Activated CD4-positive, CD25-positive, alpha-beta regulatory T cell (primary cell): Measurements from ENCODE around the gene TVP23C.
"Not testable (repeated sequence)": the region's sequence is repeated elsewhere in the genome, so short reads cannot be mapped to it uniquely, and the experiment has no call there.

Source experiments
- DNase-seq, 4 experiments: peaks; one replicate each; lab custom pipeline; 2025; lab: John Stamatoyannopoulos, UW

TVP23C gene

DNA sequence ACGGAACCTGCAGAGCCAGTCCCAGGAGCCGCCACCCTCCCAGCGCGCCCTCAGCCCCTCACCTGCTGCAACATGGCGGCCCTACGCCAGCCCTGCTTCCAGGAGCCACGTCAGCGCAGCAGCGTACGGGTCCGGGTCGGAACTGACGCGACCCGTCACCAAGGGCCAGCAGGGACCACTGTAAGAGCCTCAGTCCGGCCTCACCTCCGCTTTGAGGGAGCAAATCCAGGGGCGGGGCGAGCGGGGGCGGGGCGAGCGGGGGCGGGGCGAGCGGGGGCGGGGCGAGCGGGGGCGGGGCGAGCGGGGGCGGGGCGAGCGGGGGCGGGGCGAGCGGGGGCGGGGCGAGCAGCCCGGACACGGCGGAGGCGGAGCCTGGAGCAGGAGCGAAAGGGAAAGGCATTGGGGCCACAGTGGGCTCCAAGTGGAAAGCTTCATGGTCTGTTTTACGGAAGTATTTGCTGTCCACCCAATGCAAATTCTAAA lies at the start of gene TVP23C:
TSS of gene TVP23C (minus strand) at position 109 of the 483 bp plus-strand sequence. CDS start at position 74, 35 bp downstream.
- DNase-seq = peak; percentile 37 to 49 (median 42)

- not testable (repeated sequence) for DNase-seq
Measured at GRCh38 chr17:15592960-15593359, 29.7 kb upstream of the TVP23C start.

GRCh38 chr17:15591986-15592385 lies 28.7 kb upstream of the TVP23C start:
- DNase-seq = not testable (repeated sequence)

GRCh38 chr17:15590844-15591243 lies 27.6 kb upstream of the TVP23C start:
- DNase-seq = not testable (repeated sequence)

GRCh38 chr17:15589544-15590536 lies 26.6 kb upstream of the TVP23C start:
- not testable (repeated sequence) for DNase-seq

DNA sequence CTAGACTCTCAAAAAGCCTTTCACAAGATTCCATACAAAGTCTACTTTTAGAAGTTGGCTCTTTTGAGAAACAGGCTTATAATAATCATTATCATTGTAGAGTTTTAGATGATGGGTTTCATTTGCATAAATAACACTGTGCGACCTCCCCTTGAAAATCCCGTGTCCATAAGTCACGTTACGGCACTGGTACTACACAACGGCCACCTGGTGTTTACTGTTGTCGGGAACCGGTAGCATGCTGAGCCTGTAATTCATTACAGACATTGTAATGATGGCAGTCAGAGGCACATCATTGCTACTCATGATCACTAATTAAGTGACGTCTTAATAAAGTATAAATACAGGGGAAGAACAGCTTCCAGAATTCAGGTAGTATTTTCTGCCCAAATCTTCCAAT lies 24.7 kb upstream of the TVP23C start:
- DNase-seq = not testable (repeated sequence)

DNA sequence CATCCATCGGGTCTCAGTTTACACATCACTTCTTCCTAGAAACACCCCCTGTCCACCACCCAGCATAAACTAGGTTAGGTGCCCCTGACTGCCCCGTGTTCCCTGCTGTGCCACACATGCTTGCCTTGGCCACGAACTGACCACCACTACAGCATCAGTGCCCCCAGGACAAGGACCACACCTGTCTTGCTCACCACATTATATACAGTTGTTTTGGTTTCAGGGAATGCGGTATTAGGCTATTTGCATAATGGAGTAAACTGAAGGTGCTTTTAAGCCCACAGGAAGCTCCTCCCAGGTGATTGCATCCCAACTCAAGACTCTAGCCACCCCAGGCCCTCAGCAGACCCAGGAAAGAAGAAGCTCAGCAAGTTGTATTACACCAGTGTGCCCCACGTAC lies 20.0 kb upstream of the TVP23C start:
- not testable (repeated sequence) for DNase-seq

DNA sequence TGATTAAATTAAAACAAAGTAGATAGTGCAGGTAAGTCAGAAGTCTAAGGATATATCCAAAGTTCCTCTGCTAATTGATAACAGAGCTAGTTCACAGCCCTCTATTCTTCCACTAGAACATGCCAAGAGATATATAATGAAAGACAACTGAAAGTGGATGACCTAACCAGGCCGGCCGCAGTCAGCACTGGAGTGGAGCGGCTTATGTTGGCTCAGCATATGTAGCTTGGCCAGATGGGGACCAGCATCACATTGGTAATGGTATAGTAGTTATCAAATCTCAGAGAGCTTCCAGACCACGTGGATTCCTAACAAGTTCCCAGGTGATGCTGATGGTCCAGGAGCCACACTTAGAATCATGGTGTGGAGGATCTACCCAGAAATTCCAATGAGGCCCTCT lies 18.2 kb upstream of the TVP23C start:
- not testable (repeated sequence) for DNase-seq

DNA sequence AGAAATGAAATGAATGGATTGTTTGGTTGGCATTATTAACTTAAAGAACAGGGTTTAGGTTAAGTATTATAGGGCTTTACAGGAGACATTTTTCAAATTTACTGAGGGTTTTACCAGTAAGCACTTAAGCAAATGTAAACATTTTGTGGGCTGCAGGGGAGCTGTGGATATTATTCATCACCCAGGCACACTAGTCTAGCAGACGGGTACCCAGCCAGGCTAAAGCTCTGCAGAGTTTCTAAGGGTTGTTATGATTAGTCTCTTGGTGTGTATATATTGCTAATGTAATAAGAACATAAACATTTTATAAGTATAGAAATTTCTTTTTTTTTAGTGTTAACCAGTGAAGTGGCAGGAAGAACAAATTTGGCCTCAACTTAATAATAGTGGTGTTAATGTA lies 13.6 kb upstream of the TVP23C start:
- DNase-seq = not testable (repeated sequence)

DNA sequence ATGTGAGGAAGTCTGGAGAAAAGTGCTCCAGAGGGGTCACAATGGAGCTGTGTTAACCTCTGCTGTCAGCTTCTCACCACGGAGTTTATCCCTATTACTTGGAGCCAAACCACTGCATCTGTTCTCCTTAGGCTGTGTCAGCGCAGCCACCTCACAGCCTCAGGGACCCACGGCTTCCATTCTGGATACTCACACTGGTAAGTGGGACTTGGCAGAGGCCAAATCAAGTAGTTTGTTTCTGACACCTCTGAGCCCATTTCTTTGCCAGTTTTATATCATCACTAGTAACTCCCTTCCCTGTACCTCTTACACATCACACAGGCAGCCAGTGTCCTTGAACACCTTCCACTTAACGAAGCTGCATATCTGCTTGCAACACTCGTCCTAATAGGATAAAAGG lies 11.4 kb upstream of the TVP23C start:
- DNase-seq = not testable (repeated sequence)

DNA sequence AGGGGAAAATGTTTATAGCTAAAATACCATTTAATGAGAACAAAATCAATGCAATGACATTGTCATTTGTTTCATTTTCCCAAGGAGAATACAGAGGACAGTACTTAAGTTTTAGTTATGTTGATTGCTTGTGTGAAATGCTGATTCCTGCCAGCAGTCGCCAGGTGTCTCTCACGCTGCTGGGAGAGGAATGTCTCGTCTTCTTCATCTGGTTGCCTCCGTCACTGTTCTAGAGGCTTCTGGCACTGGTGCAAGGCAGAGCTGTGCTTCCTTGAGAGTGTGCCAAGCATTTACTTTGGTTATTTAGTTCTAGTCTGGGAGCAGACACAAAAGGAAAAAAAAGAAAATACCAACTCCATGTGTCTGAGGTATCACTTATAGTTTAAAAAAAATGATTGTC lies 10.6 kb upstream of the TVP23C start:
- DNase-seq = not testable (repeated sequence)

GRCh38 chr17:15562613-15563374 lies 489 bp downstream of the TVP23C start:
- not testable (repeated sequence) for DNase-seq

- not testable (repeated sequence) for DNase-seq
Measured at GRCh38 chr17:15561439-15561838, 1.8 kb downstream of the TVP23C start.

GRCh38 chr17:15558403-15559105 lies 4.7 kb downstream of the TVP23C start:
- not testable (repeated sequence) for DNase-seq

DNA sequence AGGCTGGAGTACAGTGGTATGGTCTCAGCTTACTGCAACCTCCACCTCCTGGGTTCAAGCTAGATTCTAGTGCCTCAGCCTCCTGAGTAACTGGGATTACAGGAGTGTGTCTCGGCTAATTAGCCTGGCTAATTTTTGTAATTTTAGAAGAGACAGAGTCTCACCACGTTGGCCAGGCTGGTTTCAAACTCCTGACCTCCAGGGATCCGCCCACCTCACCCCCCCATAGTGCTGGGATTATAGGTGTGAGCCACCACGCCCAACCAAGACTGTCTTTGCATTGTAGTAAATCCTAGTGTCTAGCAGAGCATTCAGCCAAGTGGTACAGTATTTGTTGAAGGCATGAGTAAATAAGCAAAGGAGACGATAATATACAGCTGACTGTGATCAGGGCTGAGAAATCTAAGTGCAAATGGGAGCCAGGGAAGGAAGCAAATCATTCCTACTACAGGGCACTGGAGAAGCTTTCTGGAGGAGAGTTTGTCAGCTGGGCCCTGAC lies 5.9 kb downstream of the TVP23C start:
- not testable (repeated sequence) for DNase-seq

GRCh38 chr17:15552932-15553331 lies 10.4 kb downstream of the TVP23C start:
- not testable (repeated sequence) for DNase-seq

- DNase-seq = not testable (repeated sequence)
Measured at GRCh38 chr17:15549552-15549951, 13.7 kb downstream of the TVP23C start.

GRCh38 chr17:15546604-15547003 lies 16.7 kb downstream of the TVP23C start:
- DNase-seq = not testable (repeated sequence)

- not testable (repeated sequence) for DNase-seq
Measured at GRCh38 chr17:15540371-15541219, 22.7 kb downstream of the TVP23C start.

DNA sequence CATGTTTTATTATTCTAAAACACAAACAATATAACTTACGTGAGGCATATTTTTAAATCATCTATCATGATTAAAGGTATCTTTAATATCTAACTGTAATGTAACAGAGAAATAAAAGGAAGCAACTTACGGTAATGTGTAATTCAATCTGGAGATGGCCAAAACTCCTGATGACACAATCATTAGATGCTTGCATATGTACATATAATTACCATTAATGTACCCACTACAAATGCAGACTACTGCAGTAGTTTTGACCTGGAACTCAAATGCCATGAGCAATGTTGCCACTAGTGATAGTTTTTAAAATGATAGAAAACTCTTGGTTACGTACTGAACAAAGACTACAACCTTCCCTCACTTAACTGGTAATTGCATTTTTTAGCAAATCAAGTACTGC lies 30.2 kb downstream of the TVP23C start:
- not testable (repeated sequence) for DNase-seq
